Calu3 (cell line): ENCODE data around the gene ASF1B. TPM values are rescaled to one million over a fixed set of nuclear protein-coding genes. Genes with fewer than 3 reads are reported as not detected.

Experiments used
- BruUV-seq: library from RNA; stranded (reverse); fragments of 400-500 nt; replicated peaks from 2 replicates; lab custom pipeline; 2021; lab: Mats Ljungman, UMichigan
- CTCF ChIA-PET: fragments of 300-600 bp; sonication (Branson Sonifier 250); formaldehyde crosslinking; loops from one replicate; lab custom pipeline; 2022; ENCODE audit warnings: antibody characterized with exemption; lab: Charles Lee
- DNase-seq: peaks from one replicate; pipeline ENCODE4 v3.0.0; 2022
- H3K27ac Mint-ChIP-seq: one replicate; pipeline ENCODE4 v1.8.0; 2022; ENCODE audit warnings: mixed read lengths; ENCODE audit not compliant: unreplicated experiment
- H3K27me3 Mint-ChIP-seq: one replicate; pipeline ENCODE4 v1.8.0; 2022; ENCODE audit warnings: mixed read lengths; ENCODE audit not compliant: unreplicated experiment
- H3K36me3 Mint-ChIP-seq: one replicate; pipeline ENCODE4 v1.8.0; 2022; ENCODE audit warnings: mild to moderate bottlenecking, moderate library complexity, mixed read lengths; ENCODE audit not compliant: insufficient read depth, unreplicated experiment
- H3K4me1 Mint-ChIP-seq: one replicate; pipeline ENCODE4 v1.8.0; 2022; ENCODE audit warnings: mild to moderate bottlenecking, low read depth, mixed read lengths; ENCODE audit not compliant: unreplicated experiment
- H3K4me3 Mint-ChIP-seq: one replicate; pipeline ENCODE4 v1.8.0; 2022; ENCODE audit warnings: mild to moderate bottlenecking, low read depth, moderate library complexity, mixed read lengths; ENCODE audit not compliant: unreplicated experiment
- H3K9me3 Mint-ChIP-seq: one replicate; pipeline ENCODE4 v1.8.0; 2022; ENCODE audit warnings: low read depth, mixed read lengths; ENCODE audit not compliant: unreplicated experiment
- CTCF ChIP-seq: fragments of 200-600 bp; IDR thresholded peaks from one replicate; pipeline ENCODE4 v1.8.0; 2022; ENCODE audit warnings: antibody characterized with exemption; ENCODE audit not compliant: unreplicated experiment
- intact Hi-C: fragments of 100-400 bp; cut with micrococcal nuclease; formaldehyde crosslinking; loops from one replicate; pipeline ENCODE4 v1.10.0; 2022; ENCODE audit not compliant: unreplicated experiment
- total RNA-seq: library from RNA; stranded (reverse); gene quantifications from 2 replicates; pipeline ENCODE4 v1.2.3, GENCODE V29; 2022

Gene ASF1B
- total RNA-seq, 1 experiment from 2014 or later, result 42.6 TPM

- CTCF ChIA-PET, result interaction anchor here (1.0 to 1.1 kb wide), 2 partner anchors 16 to 17 kb away, joined by 3 read pairs; partner anchors contain the start of gene ASF1B
- Mint-ChIP-seq H3K36me3 (peaks cover 32% of the 10 kb centered on the region), H3K27me3 (no peaks in the 10 kb centered on the region), H3K4me3 (peak overlapping the region; percentile 75), H3K4me1 (peaks cover 8% of the 10 kb centered on the region), H3K9me3 (no peaks in the 10 kb centered on the region), H3K27ac (peak overlapping the region; percentile 88)
- no peak for DNase-seq
- no peak for TF ChIP-seq CTCF
- no TSS peak for BruUV-seq
- intact Hi-C loops, result no loop called here
Measured at GRCh38 chr19:14119146-14119545, 17.2 kb downstream of the ASF1B start.

DNA sequence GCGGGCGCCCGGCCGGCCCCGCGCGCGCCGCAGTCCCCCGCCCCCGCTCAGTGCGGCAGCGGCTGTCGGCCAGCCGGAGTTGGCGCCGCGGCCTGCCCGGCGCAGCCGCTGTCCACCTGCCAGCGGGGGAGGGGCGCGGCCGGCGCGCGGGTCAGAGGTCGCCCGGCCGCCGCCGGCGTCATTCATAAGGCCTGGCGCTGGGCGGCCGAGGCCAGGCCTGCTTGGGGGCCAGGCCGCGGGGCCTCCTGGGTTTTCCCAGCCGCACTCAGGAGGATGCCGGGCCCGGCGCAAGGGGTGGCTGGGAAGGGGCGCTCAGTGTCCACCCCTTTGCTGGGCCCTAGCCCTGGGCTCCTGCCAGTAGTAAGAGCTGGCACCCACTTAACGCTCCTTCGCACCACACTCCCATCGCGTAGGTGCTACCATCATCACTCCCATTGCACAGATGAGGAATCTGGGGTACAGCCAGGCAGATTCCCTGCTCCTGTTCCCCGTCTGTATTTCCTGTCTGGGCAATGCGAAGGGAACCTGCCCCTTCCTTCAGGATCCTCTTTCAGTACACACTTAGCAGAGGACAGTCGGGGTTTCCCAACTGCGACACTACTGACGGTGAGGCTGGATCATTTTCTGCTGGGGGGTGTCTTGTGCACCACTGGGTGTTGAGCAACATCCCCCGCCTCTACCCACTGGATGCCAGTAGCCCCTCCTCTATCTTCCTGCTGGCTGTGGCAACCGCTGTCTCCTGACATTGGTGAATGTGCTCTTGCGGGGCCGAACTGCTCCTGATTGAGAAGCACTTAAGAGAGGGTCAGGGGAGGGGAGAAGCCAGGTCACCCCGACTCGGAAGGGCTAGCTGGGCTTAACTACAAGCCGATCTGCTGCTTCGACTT is 18.0 kb downstream of the ASF1B start:
- Mint-ChIP-seq H3K27ac (peak overlapping the region; percentile 88), H3K9me3 (no peaks in the 10 kb centered on the region), H3K4me1 (peaks cover 8% of the 10 kb centered on the region), H3K4me3 (peak overlapping the region; percentile 77), H3K36me3 (peaks cover 32% of the 10 kb centered on the region), H3K27me3 (no peaks in the 10 kb centered on the region)
- no peak for TF ChIP-seq CTCF
- BruUV-seq, result no TSS peak
- intact Hi-C loops, result no loop called here
- CTCF ChIA-PET, result interaction anchor here (1.0 to 1.1 kb wide), 2 partner anchors 17 to 18 kb away, joined by 3 read pairs; partner anchors contain the start of gene ASF1B
- DNase-seq, result no peak

GRCh38 chr19:14117668-14118164 is 18.7 kb downstream of the ASF1B start, which contains the start of gene PRKACA:
PRKACA (minus strand) TSS chr19:14117762; CDS start chr19:14117547, 215 bp downstream.
- no peak for TF ChIP-seq CTCF
- intact Hi-C loops, result no loop called here
- H3K36me3 Mint-ChIP-seq, result peaks cover 27% of the 10 kb centered on the region

DNA sequence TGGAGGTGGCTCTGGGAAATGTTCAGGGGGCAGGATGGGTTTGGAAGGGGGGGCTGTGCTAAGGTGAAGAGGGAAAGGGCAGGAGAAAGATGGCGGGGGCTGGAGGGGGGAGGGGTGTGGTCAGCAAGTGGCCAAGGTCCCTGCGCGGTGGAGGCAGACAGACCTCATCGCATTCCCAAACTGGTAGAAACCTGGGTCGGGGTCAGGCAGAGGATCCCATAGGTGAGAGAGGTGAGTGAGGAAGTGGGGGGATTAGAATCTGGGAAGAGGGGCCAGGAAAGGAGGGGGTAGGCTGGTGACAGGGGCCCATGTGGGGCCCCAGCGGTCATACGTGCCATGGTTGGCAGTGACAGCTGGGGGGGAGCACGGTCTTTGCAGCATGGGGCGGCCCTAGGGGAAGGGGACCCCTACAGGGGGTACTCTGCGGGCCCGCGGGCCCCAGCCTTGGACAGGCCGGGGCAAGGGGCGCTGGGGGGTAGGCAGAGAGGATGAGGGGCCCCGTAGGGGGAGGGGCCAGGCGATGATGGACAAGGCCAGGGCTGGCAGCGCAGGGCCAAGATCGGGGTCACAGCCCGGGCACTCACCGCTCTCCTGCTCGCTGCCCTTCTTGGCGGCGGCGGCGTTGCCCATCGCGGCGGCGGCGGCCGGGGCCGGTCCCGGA is 19.3 kb downstream of the ASF1B start:
- BruUV-seq, result no TSS peak
- peaks cover 27% of the 10 kb centered on the region for H3K36me3 Mint-ChIP-seq
- CTCF ChIA-PET, result interaction anchor here (0.6 kb wide), 1 partner anchor 21 kb away, joined by 4 read pairs; no protein-coding TSS in a partner anchor
- no peaks in the 10 kb centered on the region for H3K9me3 Mint-ChIP-seq
- TF ChIP-seq CTCF, result no peak
- H3K4me3 Mint-ChIP-seq, result peak overlapping the region; percentile 77
- peak overlapping the region; percentile 39 for H3K27ac Mint-ChIP-seq
- intact Hi-C loops, result no loop called here
- DNase-seq, result no peak
- H3K4me1 Mint-ChIP-seq, result peaks cover 8% of the 10 kb centered on the region
- no peaks in the 10 kb centered on the region for H3K27me3 Mint-ChIP-seq

More at GRCh38 chr19:14117668-14118164, 18.7 kb downstream of the ASF1B start, which contains the start of gene PRKACA:
- peak within 1 kb of the TSS; percentile 88 for H3K27ac Mint-ChIP-seq
- BruUV-seq, result no TSS peak
- CTCF ChIA-PET, result interaction anchor here (0.6 kb wide), 1 partner anchor 22 kb away, joined by 4 read pairs; no protein-coding TSS in a partner anchor
- DNase-seq, result peak; percentile 97
- H3K4me1 Mint-ChIP-seq, result peaks cover 8% of the 10 kb centered on the region
- H3K27me3 Mint-ChIP-seq, result no peaks in the 10 kb centered on the region
- H3K9me3 Mint-ChIP-seq, result no peaks in the 10 kb centered on the region
- peak within 1 kb of the TSS; percentile 77 for H3K4me3 Mint-ChIP-seq
